ENCODE measurements around the gene THSD7A.

DNA sequence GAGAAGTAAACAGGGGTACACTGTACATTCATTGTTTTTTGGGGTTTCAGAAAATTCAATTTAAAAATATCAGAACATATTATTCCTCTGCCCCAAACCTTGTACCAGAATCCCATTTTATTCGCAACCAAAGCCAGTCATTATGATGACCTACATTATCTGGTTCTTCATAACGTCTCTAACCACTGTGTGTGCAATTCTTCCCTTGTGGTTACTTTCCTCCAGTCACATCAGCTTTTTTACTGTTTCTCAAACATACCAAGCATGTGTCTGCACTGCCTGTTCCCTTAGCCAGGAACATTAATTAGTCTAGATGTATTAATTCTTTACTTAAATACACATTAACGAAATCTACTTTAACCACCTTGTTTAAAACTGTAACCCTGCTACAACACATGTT, 64.8 kb downstream of the THSD7A start:
- TF ChIP-seq RFX7 (CRISPR knock-in tag; IDR thresholded peaks at IDR 0.05) = no peak
- TF ChIP-seq YY1 (IDR thresholded peaks at IDR 0.05; ENCODE audit: borderline replicate concordance in 1 of 3, control insufficient read depth in 1 of 3, extremely low read depth in 1 of 3, insufficient read depth in 3 of 3, insufficient read length in 1 of 3, insufficient replicate concordance in 2 of 3, low read depth in 1 of 3, low read length in 2 of 3) = no peak
- no peak for TF ChIP-seq NR3C1 (CRISPR knock-in tag; IDR thresholded peaks at IDR 0.05)
- TF ChIP-seq ZNF12 (CRISPR knock-in tag; IDR thresholded peaks at IDR 0.05) = no peak
